IPS DF 4.7 (cell line): Measurements from ENCODE around the gene CITED1.

Experiments
- DNase-seq: peaks from one replicate; pipeline ENCODE4 v3.0.0-alpha.2; 2013; ENCODE audit warnings: low spot score; ENCODE audit errors: extremely low read depth

The CITED1 gene

GRCh38 chrX:72308566-72309296 is 3.0 kb upstream of the CITED1 start:
- no peak for DNase-seq

- DNase-seq, result no peak
Measured at GRCh38 chrX:72308209-72308565, 2.5 kb upstream of the CITED1 start.

GRCh38 chrX:72307646-72308051 is 1.9 kb upstream of the CITED1 start:
- DNase-seq, result no peak

- DNase-seq, result no peak
Measured at GRCh38 chrX:72306851-72307645, 1.3 kb upstream of the CITED1 start.

GRCh38 chrX:72306085-72306801 is 529 bp upstream of the CITED1 start:
- DNase-seq, result no peak

GRCh38 chrX:72304877-72305276 is 837 bp downstream of the CITED1 start:
- DNase-seq, result no peak

GRCh38 chrX:72301781-72302180 is 3.9 kb downstream of the CITED1 start:
- no peak for DNase-seq

- no peak for DNase-seq
Measured at GRCh38 chrX:72299891-72300630, 5.7 kb downstream of the CITED1 start.

GRCh38 chrX:72297953-72298730 is 7.6 kb downstream of the CITED1 start:
- no peak for DNase-seq

- no peak for DNase-seq
Measured at GRCh38 chrX:72296991-72297390, 8.7 kb downstream of the CITED1 start.

GRCh38 chrX:72295745-72296144 is 10.0 kb downstream of the CITED1 start:
- DNase-seq, result no peak

GRCh38 chrX:72294497-72294896 is 11.2 kb downstream of the CITED1 start:
- DNase-seq, result no peak

GRCh38 chrX:72282302-72282701 is 23.4 kb downstream of the CITED1 start:
- DNase-seq, result no peak

GRCh38 chrX:72280321-72280845 is 25.3 kb downstream of the CITED1 start:
- DNase-seq, result no peak

GRCh38 chrX:72276478-72276953 is 29.2 kb downstream of the CITED1 start:
- no peak for DNase-seq

GRCh38 chrX:72274526-72274925 is 31.2 kb downstream of the CITED1 start:
- DNase-seq, result no peak

GRCh38 chrX:72273718-72274117 is 32.0 kb downstream of the CITED1 start:
- DNase-seq, result no peak

- DNase-seq, result no peak
Measured at GRCh38 chrX:72272868-72273267, 32.8 kb downstream of the CITED1 start.

GRCh38 chrX:72271812-72272211 is 33.9 kb downstream of the CITED1 start:
- no peak for DNase-seq

GRCh38 chrX:72271091-72271788 is 34.5 kb downstream of the CITED1 start:
- no peak for DNase-seq
